Parathyroid adenoma (tissue), 2 donors: Measurements from ENCODE around the gene KSR1.

ENCODE experiments used
- H2AFZ ChIP-seq: fragments of 300-600 bp; sonication (generic); one replicate; pipeline ENCODE4 v1.7.0; 2017; ENCODE audit warnings: antibody characterized with exemption, mild to moderate bottlenecking
- H3K27ac ChIP-seq: fragments of 300-600 bp; sonication (generic); one replicate; pipeline ENCODE4 v1.7.0; 2017
- H3K27me3 ChIP-seq: fragments of 300-600 bp; sonication (generic); one replicate; pipeline ENCODE4 v1.7.0; 2017; ENCODE audit warnings: low read length; ENCODE audit not compliant: control insufficient read depth, insufficient read depth
- H3K36me3 ChIP-seq: fragments of 300-600 bp; sonication (generic); one replicate; pipeline ENCODE4 v1.7.0; 2017; ENCODE audit warnings: low read length; ENCODE audit not compliant: control insufficient read depth, insufficient read depth
- H3K4me1 ChIP-seq: fragments of 300-600 bp; sonication (generic); one replicate; pipeline ENCODE4 v1.7.0; 2017; ENCODE audit warnings: control low read depth
- H3K4me2 ChIP-seq: fragments of 300-600 bp; sonication (generic); one replicate; pipeline ENCODE4 v1.7.0; 2017; ENCODE audit warnings: low read length
- H3K4me3 ChIP-seq: fragments of 300-600 bp; sonication (generic); one replicate; pipeline ENCODE4 v1.7.0; 2017; ENCODE audit warnings: low read depth, low read length
- H3K79me2 ChIP-seq: fragments of 300-600 bp; sonication (generic); one replicate; pipeline ENCODE4 v1.7.0; 2017; ENCODE audit warnings: control low read depth
- H3K9ac ChIP-seq: fragments of 300-600 bp; sonication (generic); one replicate; pipeline ENCODE4 v1.7.0; 2017; ENCODE audit warnings: mild to moderate bottlenecking
- H3K9me3 ChIP-seq: fragments of 300-600 bp; sonication (generic); one replicate; pipeline ENCODE4 v1.7.0; 2017; ENCODE audit warnings: low read length; ENCODE audit not compliant: control insufficient read depth
- TF ChIP-seq, protein P1 (sequence below): fragments of 300-600 bp; sonication (generic); IDR thresholded peaks from one replicate; pipeline ENCODE4 v1.7.0; 2017; ENCODE audit warnings: antibody characterized with exemption, mild to moderate bottlenecking
- donor health status: primary hyperparathyroidism.

KSR1 gene

GRCh38 chr17:27486741-27487140, 30.5 kb downstream of the KSR1 start:
- no peaks in the 10 kb centered on the region for H3K9me3 ChIP-seq
- no peaks in the 10 kb centered on the region for H3K4me1 ChIP-seq
- TF ChIP-seq, protein P1, sequence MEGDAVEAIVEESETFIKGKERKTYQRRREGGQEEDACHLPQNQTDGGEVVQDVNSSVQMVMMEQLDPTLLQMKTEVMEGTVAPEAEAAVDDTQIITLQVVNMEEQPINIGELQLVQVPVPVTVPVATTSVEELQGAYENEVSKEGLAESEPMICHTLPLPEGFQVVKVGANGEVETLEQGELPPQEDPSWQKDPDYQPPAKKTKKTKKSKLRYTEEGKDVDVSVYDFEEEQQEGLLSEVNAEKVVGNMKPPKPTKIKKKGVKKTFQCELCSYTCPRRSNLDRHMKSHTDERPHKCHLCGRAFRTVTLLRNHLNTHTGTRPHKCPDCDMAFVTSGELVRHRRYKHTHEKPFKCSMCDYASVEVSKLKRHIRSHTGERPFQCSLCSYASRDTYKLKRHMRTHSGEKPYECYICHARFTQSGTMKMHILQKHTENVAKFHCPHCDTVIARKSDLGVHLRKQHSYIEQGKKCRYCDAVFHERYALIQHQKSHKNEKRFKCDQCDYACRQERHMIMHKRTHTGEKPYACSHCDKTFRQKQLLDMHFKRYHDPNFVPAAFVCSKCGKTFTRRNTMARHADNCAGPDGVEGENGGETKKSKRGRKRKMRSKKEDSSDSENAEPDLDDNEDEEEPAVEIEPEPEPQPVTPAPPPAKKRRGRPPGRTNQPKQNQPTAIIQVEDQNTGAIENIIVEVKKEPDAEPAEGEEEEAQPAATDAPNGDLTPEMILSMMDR: no peak
- no peak overlapping the region for H3K27ac ChIP-seq
- H3K36me3 ChIP-seq: no peaks in the 10 kb centered on the region
- H3K4me3 ChIP-seq: no peak overlapping the region
- no peak overlapping the region for H2AFZ ChIP-seq
- no peak overlapping the region for H3K4me2 ChIP-seq
- no peak overlapping the region for H3K9ac ChIP-seq
- no peaks in the 10 kb centered on the region for H3K27me3 ChIP-seq
- peaks cover 10% of the 10 kb centered on the region for H3K79me2 ChIP-seq

- Histone ChIP-seq H2AFZ (no peak overlapping the region), H3K27ac (no peak overlapping the region), H3K4me2 (no peak overlapping the region), H3K79me2 (peaks cover 19% of the 10 kb centered on the region), H3K9ac (no peak overlapping the region), H3K36me3 (no peaks in the 10 kb centered on the region), H3K27me3 (no peaks in the 10 kb centered on the region), H3K4me1 (no peaks in the 10 kb centered on the region), H3K4me3 (no peak overlapping the region), H3K9me3 (no peaks in the 10 kb centered on the region)
- TF ChIP-seq, protein P1: no peak
Measured at GRCh38 chr17:27488231-27488630, 32.0 kb downstream of the KSR1 start.

GRCh38 chr17:27489045-27489715, 32.9 kb downstream of the KSR1 start:
- H3K79me2 ChIP-seq: peaks cover 19% of the 10 kb centered on the region
- no peak overlapping the region for H2AFZ ChIP-seq
- peak overlapping the region; percentile 39 for H3K27ac ChIP-seq
- TF ChIP-seq, protein P1: no peak
- no peak overlapping the region for H3K4me3 ChIP-seq
- no peaks in the 10 kb centered on the region for H3K36me3 ChIP-seq
- no peaks in the 10 kb centered on the region for H3K4me1 ChIP-seq
- no peaks in the 10 kb centered on the region for H3K9me3 ChIP-seq
- no peak overlapping the region for H3K4me2 ChIP-seq
- H3K27me3 ChIP-seq: no peaks in the 10 kb centered on the region
- no peak overlapping the region for H3K9ac ChIP-seq

DNA sequence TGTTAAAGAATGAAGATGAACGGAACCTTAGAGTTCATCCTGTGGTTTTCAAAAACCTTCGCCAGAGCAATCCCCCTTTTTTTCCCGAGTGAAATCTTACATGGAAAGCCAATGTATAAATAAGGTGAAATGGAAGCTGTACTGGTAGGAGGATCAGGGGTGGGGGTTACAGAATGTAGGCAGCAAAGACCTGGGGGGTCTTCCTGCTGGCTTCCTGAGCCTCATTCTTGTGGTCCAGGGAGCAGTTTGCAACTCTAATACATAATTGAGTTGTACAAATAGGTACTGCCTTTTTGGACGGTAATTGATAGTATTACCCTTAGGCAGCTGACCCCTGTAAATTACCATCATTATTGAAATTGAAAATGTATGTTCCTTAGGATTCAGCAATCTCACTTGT, 34.1 kb downstream of the KSR1 start:
- H3K9me3 ChIP-seq: no peaks in the 10 kb centered on the region
- no peak overlapping the region for H2AFZ ChIP-seq
- no peaks in the 10 kb centered on the region for H3K4me1 ChIP-seq
- no peaks in the 10 kb centered on the region for H3K27me3 ChIP-seq
- TF ChIP-seq, protein P1: no peak
- H3K79me2 ChIP-seq: peaks cover 16% of the 10 kb centered on the region
- no peak overlapping the region for H3K9ac ChIP-seq
- no peak overlapping the region for H3K4me3 ChIP-seq
- no peaks in the 10 kb centered on the region for H3K36me3 ChIP-seq
- H3K27ac ChIP-seq: no peak overlapping the region
- H3K4me2 ChIP-seq: no peak overlapping the region

- Histone ChIP-seq H3K4me3 (no peak overlapping the region), H3K9ac (no peak overlapping the region), H3K27ac (no peak overlapping the region), H3K79me2 (peaks cover 19% of the 10 kb centered on the region), H3K27me3 (no peaks in the 10 kb centered on the region), H2AFZ (no peak overlapping the region), H3K9me3 (no peaks in the 10 kb centered on the region), H3K36me3 (no peaks in the 10 kb centered on the region), H3K4me2 (no peak overlapping the region), H3K4me1 (peaks cover 4% of the 10 kb centered on the region)
- TF ChIP-seq, protein P1: no peak
Measured at GRCh38 chr17:27491713-27492190, 35.5 kb downstream of the KSR1 start.
